Pancreas (tissue), 10 donors: Measurements from ENCODE around the gene PARD6A. TPM values are rescaled to one million over a fixed set of nuclear protein-coding genes. Genes with fewer than 3 reads are reported as not detected.

Experiments used
- ATAC-seq, 4 donors: fragments of 200-7000 bp; cut with Tn5 transposase; one replicate each; pipeline versions ENCODE4 v1.8.0 to v1.9.1; 2020; ENCODE audit warnings: mild to moderate bottlenecking in 4 of 4, moderate library complexity in 4 of 4
- DNase-seq, 6 donors: peaks; one replicate each; pipeline ENCODE4 v3.0.0-alpha.2; 2020
- FAIRE-seq: peaks from 2 replicates; lab custom pipeline; 2012; peaks lifted over from hg19 to GRCh38; lab: Jason Lieb, UNC
- H3K27ac ChIP-seq, 4 donors: fragments of 200-600 bp; sonication (generic); 1 replicate in 3 of 4; 2 replicates in 1 of 4; pipeline versions ENCODE4 v1.5.0 to v1.8.0; 2020
- H3K27me3 ChIP-seq, 4 donors: fragments of 200-600 bp; one replicate each; pipeline ENCODE4 v1.8.0; 2021
- H3K36me3 ChIP-seq, 3 donors: fragments of 200-600 bp; sonication (generic) in 1 of 3; one replicate each; pipeline versions ENCODE4 v1.5.0 to v1.8.0; 2020 to 2021
- H3K4me1 ChIP-seq, 3 donors: fragments of 200-600 bp; one replicate each; pipeline ENCODE4 v1.8.0; 2021
- H3K4me3 ChIP-seq, 4 donors: fragments of 200-600 bp; sonication (generic) in 2 of 4; one replicate each; pipeline versions ENCODE4 v1.5.0 to v1.8.0; 2020 to 2021
- H3K9me3 ChIP-seq, 4 donors: fragments of 200-600 bp; one replicate each; pipeline ENCODE4 v1.8.0; 2021
- CTCF ChIP-seq, 4 donors: fragments of 200-600 bp; sonication (generic) in 3 of 4; IDR thresholded peaks; one replicate each; pipeline versions ENCODE4 v1.5.0 to v1.8.0; 2021; ENCODE audit warnings: antibody characterized with exemption in 4 of 4
- WGBS, 2 donors: extraction: QIAGEN DNeasy Blood & Tissue Kit; methylation state at CpG; one replicate each; pipeline ENCODE4 v1.1.7; 2013; 5-methylcytosine and 5-hydroxymethylcytosine counted together
- intact Hi-C, 3 donors: fragments of 100-400 bp; cut with DNase I; formaldehyde crosslinking; loops; one replicate each; pipeline versions ENCODE4 v1.11.1 to v1.14.2; 2022
- polyA plus RNA-seq, 2 donors: library from polyadenylated mRNA; stranded (reverse); fragments of 200-250 nt; gene quantifications; one replicate each; pipeline ENCODE4 v1.2.3, GENCODE V29; 2013
- total RNA-seq, 6 donors: library from RNA; stranded (reverse); fragmentation: NEBNext Ultra II Directional in 4 of 6; extraction: Animal tissue kit (Norgen Biotek cat#: 25700) in 4 of 6; gene quantifications; one replicate each; pipeline versions ENCODE4 v1.2.1 to v1.2.4, GENCODE V29; 2021 to 2023
- donor health status: healthy with polysubstance abuse.
- donor health status: DM: no; HTN: no; CAD: no; lungs with moderate emphysema.
- donor health status: DM: no; HTN: no; CAD: no.
- donor health status: control.
- donor health status: control.
- donor health status: Bipolar disorder and iron deficiency.
- donor health status: DM: yes; HTN: yes; CAD: no.
- donor health status: DM: no; HTN: no; CAD: no.
- donor health status: DM: no; HTN: no; CAD: no.
- donor health status: DM: yes; HTN: yes; CAD: no.

Gene PARD6A
- total and polyA plus RNA-seq, 8 donors: 8.6 to 18.2 (median 14.9) TPM

GRCh38 chr16:67694611-67695010, 33.9 kb downstream of the PARD6A start:
- intact Hi-C loops: no loop called here
- H3K4me3 ChIP-seq: no peak overlapping the region
- no peaks in the 10 kb centered on the region for H3K27me3 ChIP-seq
- FAIRE-seq (no peak), DNase-seq (no peak), ATAC-seq (no peak)
- no peaks in the 10 kb centered on the region for H3K4me1 ChIP-seq
- TF ChIP-seq CTCF (IDR thresholded peaks at IDR 0.05): no peak
- no peak overlapping the region for H3K27ac ChIP-seq
- H3K36me3 ChIP-seq: no peaks in the 10 kb centered on the region
- no peaks in the 10 kb centered on the region for H3K9me3 ChIP-seq
- WGBS, 2 donors: 62 to 63% methylated on average over 2 of the region's 2 CpGs

GRCh38 chr16:67697422-67698185, 36.8 kb downstream of the PARD6A start:
- H3K36me3 ChIP-seq: no peaks in the 10 kb centered on the region
- 80 to 87% methylated on average over 4 of the region's 4 CpGs for WGBS, 2 donors
- no peak for ATAC-seq
- no peak for DNase-seq
- intact Hi-C loops: no loop called here
- H3K9me3 ChIP-seq: no peaks in the 10 kb centered on the region
- no peak overlapping the region for H3K27ac ChIP-seq
- TF ChIP-seq CTCF (IDR thresholded peaks at IDR 0.05): no peak
- H3K4me1 ChIP-seq: no peaks in the 10 kb centered on the region
- no peak for FAIRE-seq
- no peaks in the 10 kb centered on the region for H3K27me3 ChIP-seq
- no peak overlapping the region for H3K4me3 ChIP-seq

GRCh38 chr16:67699265-67699664, 38.5 kb downstream of the PARD6A start:
- intact Hi-C loops: no loop called here
- no peaks in the 10 kb centered on the region for H3K27me3 ChIP-seq
- H3K4me1 ChIP-seq: no peaks in the 10 kb centered on the region
- H3K9me3 ChIP-seq: no peaks in the 10 kb centered on the region
- TF ChIP-seq CTCF (IDR thresholded peaks at IDR 0.05): no peak
- no peak for FAIRE-seq
- ATAC-seq: no peak
- no peak overlapping the region for H3K4me3 ChIP-seq
- no peak overlapping the region for H3K27ac ChIP-seq
- no peaks in the 10 kb centered on the region for H3K36me3 ChIP-seq
- DNase-seq: no peak
- 98 to 99% methylated on average over 7 of the region's 7 CpGs for WGBS, 2 donors

- 90 to 91% methylated on average over 1 of the region's 1 CpG for WGBS, 2 donors
- intact Hi-C loops: no loop called here
- no peak for DNase-seq
- no peaks in the 10 kb centered on the region for H3K9me3 ChIP-seq
- peaks cover 0 to 5% (median 0%) of the 10 kb centered on the region in 3 donors for H3K4me1 ChIP-seq
- no peak for TF ChIP-seq CTCF (IDR thresholded peaks at IDR 0.05)
- ATAC-seq: no peak
- no peak for FAIRE-seq
- no peak overlapping the region for H3K27ac ChIP-seq
- no peak overlapping the region for H3K4me3 ChIP-seq
- H3K27me3 ChIP-seq: no peaks in the 10 kb centered on the region
- no peaks in the 10 kb centered on the region for H3K36me3 ChIP-seq
Measured at GRCh38 chr16:67701420-67701819, 40.7 kb downstream of the PARD6A start.

- Histone ChIP-seq H3K36me3 (no peaks in the 10 kb centered on the region), H3K9me3 (no peaks in the 10 kb centered on the region), H3K4me3 (no peak overlapping the region), H3K4me1 (peaks cover 0 to 5% (median 0%) of the 10 kb centered on the region in 3 donors), H3K27ac (no peak overlapping the region), H3K27me3 (no peaks in the 10 kb centered on the region)
- WGBS, 2 donors: 88 to 94% methylated on average over 4 of the region's 4 CpGs
- no peak for DNase-seq
- no peak for TF ChIP-seq CTCF (IDR thresholded peaks at IDR 0.05)
- FAIRE-seq: no peak
- intact Hi-C loops: no loop called here
- ATAC-seq: no peak
Measured at GRCh38 chr16:67702130-67702529, 41.4 kb downstream of the PARD6A start.
